ENCODE results near the gene C1QL4.
"Not testable (repeated sequence)": the region's sequence is repeated elsewhere in the genome, so short reads cannot be mapped to it uniquely, and the experiment has no call there.

Gene C1QL4

DNA sequence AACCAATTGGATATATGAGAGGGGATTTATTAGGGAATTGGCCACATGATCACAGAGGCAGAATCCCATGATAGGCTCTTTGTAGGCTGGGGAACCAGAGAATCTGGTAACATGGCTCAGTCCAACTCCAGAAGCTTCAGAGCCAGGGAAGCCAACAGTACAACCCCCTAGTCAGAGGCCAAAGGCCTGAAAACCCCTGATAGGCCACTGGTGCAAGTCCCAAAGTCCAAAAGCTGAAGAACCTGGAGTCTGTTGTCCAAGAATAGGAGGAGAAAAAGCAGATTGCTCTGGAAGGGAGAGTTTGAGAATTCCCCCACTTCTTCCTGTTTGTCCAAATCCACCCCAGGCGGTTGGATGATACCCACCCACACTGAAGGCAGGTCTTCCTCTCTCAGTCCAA, 22.2 kb downstream of the C1QL4 start:
- TF ChIP-seq GATA1 (IDR thresholded peaks at IDR 0.05; ENCODE audit: low read depth, low read length) (no peak), POLR2A (IDR thresholded peaks at IDR 0.05; ENCODE audit: low read length) (no peak)
- no peak for DNase-seq

DNA sequence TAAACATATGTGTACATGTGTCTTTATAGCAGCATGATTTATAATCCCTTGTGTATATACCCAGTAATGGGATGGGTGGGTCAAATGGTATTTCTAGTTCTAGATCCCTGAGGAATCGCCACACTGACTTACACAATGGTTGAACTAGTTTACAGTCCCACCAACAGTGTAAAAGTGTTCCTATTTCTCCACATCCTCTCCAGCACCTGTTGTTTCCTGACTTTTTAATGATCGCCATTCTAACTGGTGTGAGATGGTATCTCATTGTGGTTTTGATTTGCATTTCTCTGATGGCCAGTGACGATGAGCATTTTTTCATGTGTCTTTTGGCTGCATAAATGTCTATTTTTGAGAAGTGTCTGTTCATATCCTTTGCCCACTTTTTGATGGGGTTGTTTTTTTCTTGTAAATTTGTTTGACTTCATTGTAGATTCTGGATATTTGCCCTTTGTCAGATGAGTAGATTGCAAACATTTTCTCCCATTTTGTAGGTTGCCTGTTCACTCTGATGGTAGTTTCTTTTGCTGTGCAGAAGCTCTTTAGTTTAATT, 26.5 kb downstream of the C1QL4 start:
- not testable (repeated sequence) for DNase-seq

DNA sequence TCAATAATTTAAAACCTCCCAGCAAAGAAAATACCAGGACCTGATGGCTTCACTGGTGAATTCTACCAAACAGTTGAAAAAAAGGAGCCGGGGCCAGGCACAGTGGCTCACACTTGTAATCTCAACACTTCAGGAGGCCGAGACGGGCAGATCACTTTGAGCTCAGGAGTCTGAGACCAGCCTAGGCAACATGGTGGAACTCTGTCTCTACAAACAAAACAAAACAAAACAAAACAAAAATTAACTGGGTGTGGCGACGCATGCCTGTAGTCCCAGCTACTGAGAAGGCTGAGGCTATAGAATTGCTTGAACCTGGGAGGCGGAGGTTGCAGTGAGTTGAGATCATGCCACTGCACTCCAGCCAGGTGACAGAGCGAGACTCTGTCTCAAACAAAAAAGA, 27.6 kb downstream of the C1QL4 start:
- no peak for TF ChIP-seq GATA1 (IDR thresholded peaks at IDR 0.05; ENCODE audit: low read depth, low read length)
- TF ChIP-seq POLR2A (IDR thresholded peaks at IDR 0.05; ENCODE audit: low read length): no peak
- no peak for DNase-seq

DNA sequence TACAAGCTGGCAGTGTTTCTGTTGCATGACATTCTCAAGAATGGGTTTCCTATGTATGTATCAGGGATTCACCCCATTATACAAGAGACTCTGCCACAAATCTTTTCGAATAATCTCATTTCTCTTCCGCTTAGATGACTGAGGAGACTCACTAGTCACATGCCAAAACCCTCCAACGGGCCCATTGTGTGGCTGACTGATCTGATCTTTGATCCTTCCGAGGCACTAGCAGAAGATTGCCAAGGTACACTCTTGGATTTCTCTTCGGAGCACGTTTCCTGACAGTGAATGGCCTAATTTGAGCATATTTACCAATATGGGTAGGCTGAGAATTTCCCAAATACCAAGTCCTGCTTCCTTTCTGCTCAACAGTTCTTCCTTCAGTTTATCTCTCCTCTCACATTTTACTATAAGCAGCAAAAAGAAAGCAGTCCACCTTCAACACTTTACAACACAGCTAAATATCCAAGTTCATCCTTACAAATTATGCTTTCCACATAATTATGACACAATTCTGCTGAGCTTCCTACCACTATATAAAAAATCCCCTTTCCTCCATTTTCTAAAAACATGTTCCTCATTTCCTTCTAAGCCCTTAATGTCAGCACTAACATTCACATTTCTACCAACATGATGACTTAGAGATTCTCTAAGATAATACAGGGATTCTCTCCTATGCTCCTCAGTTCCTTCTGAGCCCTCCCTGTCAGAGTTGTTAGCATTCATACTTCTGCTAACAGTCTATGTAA, 31.1 kb downstream of the C1QL4 start:
- no peak for DNase-seq
- TF ChIP-seq GATA1 (IDR thresholded peaks at IDR 0.05; ENCODE audit: low read depth, low read length): no peak
- TF ChIP-seq POLR2A (IDR thresholded peaks at IDR 0.05; ENCODE audit: low read length): no peak

DNA sequence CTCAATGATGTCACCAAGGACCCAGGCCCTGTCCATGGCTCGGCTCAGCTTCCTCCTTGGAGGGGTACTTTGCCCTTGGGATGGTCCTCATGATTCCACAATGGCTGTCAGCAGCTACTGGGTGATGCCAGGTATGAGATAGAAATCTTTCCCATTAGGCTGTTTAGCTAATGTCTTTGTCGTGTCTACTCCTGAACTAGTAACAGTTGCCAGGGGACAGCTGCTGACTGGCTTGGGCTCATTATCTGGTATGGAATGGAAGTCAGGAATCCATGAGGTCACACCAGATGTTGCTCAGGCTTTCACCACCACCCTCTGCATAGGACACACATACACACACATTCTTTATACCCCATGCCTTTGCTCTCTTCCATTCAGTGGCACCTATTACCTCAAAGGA, 32.8 kb downstream of the C1QL4 start:
- TF ChIP-seq POLR2A (IDR thresholded peaks at IDR 0.05; ENCODE audit: low read length) (no peak), GATA1 (IDR thresholded peaks at IDR 0.05; ENCODE audit: low read depth, low read length) (no peak)
- DNase-seq: no peak

DNA sequence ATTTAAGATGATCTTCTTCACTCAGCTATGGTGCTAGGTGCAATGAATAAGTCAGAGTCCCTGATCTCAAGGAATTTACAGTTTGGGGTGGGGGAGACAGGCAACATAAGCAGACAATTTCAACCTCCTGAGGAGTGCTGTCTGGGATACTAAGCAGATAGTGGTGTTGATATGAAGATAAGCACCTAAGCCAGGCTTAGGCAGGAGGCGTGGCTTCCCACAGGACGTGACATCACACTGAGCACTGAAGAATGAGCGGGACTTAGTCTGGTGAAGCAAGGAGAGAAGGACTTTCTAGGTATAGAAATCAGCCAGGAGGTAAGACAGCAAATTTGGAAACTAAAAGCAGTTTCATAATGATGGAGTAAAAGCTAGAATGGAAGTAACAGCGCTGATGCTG, 35.2 kb downstream of the C1QL4 start:
- peak in 1 of 2 experiments; percentile 10 for DNase-seq
- TF ChIP-seq GATA1 (IDR thresholded peaks at IDR 0.05; ENCODE audit: low read depth, low read length) (no peak), POLR2A (IDR thresholded peaks at IDR 0.05; ENCODE audit: low read length) (no peak)

DNA sequence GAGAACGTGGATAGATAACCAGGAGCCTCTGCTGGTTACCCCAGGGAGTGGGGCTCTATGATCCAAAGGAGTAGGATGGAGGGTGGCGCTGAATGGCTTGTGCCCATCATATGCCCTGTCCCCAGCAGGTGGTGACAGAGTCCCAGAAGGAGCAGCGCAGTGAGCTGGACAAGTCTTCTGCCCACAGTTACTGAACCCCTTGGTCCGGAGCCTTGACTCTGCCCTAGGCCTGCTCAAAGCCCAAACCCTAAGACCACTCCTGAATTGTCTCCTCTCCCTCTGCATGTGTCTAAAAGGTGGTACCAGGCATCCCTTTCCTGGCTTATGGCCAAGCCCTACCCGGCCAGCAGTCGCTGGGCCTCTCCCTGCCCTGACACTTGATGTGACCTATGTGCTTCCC, 38.8 kb downstream of the C1QL4 start:
- DNase-seq: peak in 1 of 2 experiments; percentile 27
- TF ChIP-seq GATA1 (IDR thresholded peaks at IDR 0.05; ENCODE audit: low read depth, low read length) (no peak), POLR2A (IDR thresholded peaks at IDR 0.05; ENCODE audit: low read length) (no peak)

DNA sequence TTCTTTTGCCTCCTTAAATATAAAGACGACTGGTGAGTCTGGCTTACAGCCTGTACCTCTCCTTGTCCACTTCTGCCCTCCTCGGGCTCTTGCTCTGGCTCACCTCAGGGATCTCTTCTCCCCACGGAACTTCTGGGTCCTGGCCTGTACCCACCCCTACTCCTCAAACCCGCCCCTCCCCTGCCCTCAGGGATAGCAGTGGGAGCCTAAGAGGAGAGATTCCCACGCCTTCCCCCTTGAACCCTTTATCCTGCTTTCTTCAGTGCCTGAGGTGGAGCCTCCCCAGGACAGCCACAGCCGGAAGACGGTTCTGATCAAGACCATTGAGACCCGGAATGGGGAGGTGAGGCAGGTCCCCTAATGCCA, 39.3 kb downstream of the C1QL4 start:
- no peak for DNase-seq
- TF ChIP-seq GATA1 (IDR thresholded peaks at IDR 0.05; ENCODE audit: low read depth, low read length) (no peak), POLR2A (IDR thresholded peaks at IDR 0.05; ENCODE audit: low read length) (no peak)

DNA sequence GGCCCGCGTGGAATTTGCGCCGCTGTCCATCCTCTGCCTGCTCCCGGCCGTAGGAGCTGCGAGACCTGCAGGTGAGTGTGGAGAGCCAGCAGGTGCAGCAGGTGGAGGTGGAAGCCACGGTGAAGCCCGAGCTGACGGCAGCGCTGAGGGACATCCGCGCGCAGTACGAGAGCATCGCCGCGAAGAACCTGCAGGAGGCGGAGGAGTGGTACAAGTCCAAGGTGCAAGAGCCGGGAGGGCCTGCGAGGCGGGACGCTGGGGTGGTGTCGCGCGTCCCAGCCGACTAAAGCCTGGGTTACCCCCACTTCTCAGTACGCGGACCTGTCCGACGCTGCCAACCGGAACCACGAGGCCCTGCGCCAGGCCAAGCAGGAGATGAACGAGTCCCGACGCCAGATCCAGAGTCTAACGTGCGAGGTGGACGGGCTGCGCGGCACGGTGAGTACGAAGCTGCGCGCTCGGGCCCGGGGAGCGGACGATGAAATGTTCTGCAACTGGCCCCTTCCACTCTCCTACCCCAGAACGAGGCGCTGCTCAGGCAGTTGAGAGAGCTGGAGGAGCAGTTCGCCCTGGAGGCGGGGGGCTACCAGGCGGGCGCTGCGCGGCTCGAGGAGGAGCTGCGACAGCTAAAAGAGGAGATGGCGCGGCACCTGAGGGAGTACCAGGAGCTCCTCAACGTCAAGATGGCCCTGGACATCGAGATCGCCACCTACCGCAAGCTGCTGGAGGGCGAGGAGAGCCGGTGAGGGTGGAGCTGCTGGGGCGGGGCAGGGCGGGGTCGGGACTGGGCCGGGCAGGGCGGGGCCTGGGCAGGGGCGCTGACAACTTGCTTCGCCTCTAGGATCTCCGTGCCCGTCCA, 39.9 kb downstream of the C1QL4 start:
- TF ChIP-seq POLR2A (IDR thresholded peaks at IDR 0.05; ENCODE audit: low read length) (no peak), GATA1 (IDR thresholded peaks at IDR 0.05; ENCODE audit: low read depth, low read length) (no peak)
- DNase-seq: peak in 1 of 2 experiments; percentile 38

DNA sequence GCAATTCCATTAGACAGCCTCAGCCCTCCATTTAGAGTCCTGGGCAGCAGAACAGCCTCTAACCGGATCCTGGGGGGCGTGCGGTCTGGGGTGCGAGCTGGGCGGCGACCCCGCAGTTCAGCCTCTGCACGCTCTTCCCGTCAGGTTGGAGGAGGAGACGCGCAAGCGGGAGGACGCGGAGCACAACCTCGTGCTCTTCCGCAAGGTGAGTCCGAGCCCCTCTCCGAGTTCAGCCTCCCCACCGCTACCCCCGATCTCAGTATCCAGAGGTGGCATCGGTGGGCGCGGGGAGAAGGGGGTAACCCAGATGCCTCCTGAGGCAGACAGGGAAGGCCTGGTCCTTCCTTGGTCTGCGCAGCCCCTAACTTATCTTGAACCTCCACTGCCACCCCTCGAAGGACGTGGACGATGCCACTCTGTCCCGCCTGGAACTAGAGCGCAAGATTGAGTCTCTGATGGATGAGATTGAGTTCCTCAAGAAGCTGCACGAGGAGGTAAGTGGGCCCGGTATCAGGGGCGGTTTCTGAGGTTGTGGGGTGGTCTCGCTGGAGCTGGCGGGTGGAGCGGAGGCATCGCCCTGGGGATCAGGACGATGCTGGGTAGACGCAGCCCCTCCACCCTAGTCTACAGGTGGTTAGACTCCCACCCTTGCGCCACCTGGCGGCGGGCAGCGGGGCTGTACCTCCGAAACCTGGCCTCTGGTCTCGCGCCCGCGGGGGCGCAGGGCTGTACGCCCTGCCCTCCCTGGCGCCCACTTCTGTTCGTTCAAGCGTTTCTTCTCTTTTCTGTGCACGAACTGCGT, 40.8 kb downstream of the C1QL4 start:
- TF ChIP-seq GATA1 (IDR thresholded peaks at IDR 0.05; ENCODE audit: low read depth, low read length): no peak
- TF ChIP-seq POLR2A (IDR thresholded peaks at IDR 0.05; ENCODE audit: low read length): no peak
- DNase-seq: peak; percentile 68 to 80

DNA sequence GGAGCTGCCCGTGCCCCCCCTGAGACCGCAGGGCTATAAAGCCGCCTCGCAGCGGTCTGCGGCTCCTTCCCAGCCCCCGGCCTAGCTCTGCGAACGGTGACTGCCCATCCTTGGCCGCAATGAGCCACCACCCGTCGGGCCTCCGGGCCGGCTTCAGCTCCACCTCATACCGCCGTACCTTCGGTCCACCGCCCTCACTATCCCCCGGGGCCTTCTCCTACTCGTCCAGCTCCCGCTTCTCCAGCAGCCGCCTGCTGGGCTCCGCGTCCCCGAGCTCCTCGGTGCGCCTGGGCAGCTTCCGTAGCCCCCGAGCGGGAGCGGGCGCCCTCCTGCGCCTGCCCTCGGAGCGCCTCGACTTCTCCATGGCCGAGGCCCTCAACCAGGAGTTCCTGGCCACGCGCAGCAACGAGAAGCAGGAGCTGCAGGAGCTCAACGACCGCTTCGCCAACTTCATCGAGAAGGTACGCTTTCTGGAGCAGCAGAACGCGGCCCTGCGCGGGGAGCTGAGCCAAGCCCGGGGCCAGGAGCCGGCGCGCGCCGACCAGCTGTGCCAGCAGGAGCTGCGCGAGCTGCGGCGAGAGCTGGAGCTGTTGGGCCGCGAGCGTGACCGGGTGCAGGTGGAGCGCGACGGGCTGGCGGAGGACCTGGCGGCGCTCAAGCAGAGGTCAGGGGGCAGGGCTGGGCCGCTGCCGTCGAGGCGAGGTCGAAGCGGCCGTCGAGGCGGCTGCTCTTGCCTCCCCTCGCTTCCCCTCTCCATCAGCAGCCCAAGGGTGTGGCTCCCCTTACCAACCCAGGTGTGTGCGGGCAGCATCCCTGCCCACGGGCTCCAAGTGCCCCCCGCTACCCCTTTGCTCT, 41.7 kb downstream of the C1QL4 start, which contains the start of gene PRPH:
PRPH (plus strand) TSS at position 66 of the 855 bp plus-strand sequence; CDS start at position 120, 54 bp downstream.
- TF ChIP-seq GATA1 (IDR thresholded peaks at IDR 0.05; ENCODE audit: low read depth, low read length) (no peak), POLR2A (IDR thresholded peaks at IDR 0.05; ENCODE audit: low read length) (no peak)
- DNase-seq: no peak

DNA sequence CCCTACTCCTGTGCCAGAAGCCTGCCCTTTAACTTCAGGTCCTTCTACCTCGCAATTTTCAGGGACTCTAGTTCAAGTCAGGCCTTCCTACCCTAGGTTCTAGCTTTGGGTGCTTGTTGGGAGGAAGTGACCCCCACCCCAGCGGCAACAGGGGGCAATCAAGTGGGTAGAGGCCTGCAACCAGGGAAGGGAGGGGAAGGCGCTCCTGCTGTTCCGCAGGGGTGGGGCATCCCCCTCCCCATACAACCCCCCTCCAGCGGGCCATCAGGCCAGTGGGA, 42.2 kb downstream of the C1QL4 start:
- DNase-seq: no peak
- TF ChIP-seq GATA1 (IDR thresholded peaks at IDR 0.05; ENCODE audit: low read depth, low read length) (no peak), POLR2A (IDR thresholded peaks at IDR 0.05; ENCODE audit: low read length) (no peak)

All from erythroblast (primary cell).